ENCODE measurements around the gene TCAIM. TPM values are rescaled to one million over a fixed set of nuclear protein-coding genes. Genes with fewer than 3 reads are reported as not detected.
A peak's percentile ranks its signal among the peaks of the same experiment; 100 is the strongest.

TCAIM gene
- polyA plus RNA-seq, 1 donor (not counting 4 experiments of a cell fraction or from before 2014, with no cell fraction given), result 28.0 TPM

DNA sequence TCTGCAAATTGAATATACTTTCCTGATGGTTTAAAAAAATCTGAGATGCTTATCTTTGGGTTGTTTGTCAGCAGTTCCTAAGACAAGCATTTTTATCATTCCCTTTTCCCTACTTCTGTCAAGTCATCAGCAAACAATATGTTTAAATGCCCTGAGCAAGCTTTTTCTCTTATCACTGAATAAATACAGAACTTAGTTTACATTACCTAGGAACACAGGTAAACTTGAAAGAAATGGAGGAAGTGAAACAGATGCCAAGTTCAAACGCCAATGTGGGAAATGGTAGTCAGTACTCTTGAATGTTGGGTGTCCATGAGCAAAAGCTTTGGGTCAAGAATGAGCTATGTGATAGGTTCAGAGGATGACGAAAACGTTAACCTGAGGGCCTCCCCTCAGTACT is 17.2 kb upstream of the TCAIM start:
- no peak overlapping the region for H3K4me2 ChIP-seq (ENCODE audit: control insufficient read depth, extremely low read depth, insufficient read depth, low read depth, low read length)
- no peak overlapping the region for H2AFZ ChIP-seq (ENCODE audit: control insufficient read depth, low read length)
- DNase-seq (ENCODE audit: low read depth, low spot score) (no peak), FAIRE-seq (peak; percentile 9)
- H3K9me3 ChIP-seq (ENCODE audit: control insufficient read depth, low read depth, low read length), result no peaks in the 10 kb centered on the region
- no peak overlapping the region for H3K9ac ChIP-seq (ENCODE audit: control insufficient read depth, extremely low read depth, insufficient read depth, low read length)
- no peaks in the 10 kb centered on the region for H3K9me1 ChIP-seq (ENCODE audit: control insufficient read depth, extremely low read depth, insufficient read depth, low read length)
- no peaks in the 10 kb centered on the region for H4K20me1 ChIP-seq (ENCODE audit: control insufficient read depth, extremely low read depth, insufficient read depth, low read length)
- no peaks in the 10 kb centered on the region for H3K27me3 ChIP-seq (ENCODE audit: control insufficient read depth, extremely low read depth, insufficient read depth, low read length)
- no peak overlapping the region for H3K27ac ChIP-seq (ENCODE audit: control insufficient read depth, insufficient read depth, low read length)
- dilution Hi-C loops (cut with MboI; ENCODE audit: extremely low pct_ligation_motif_present, low sequenced_read_pairs), result no loop called here
- no peak for TF ChIP-seq EZH2 (IDR thresholded peaks at IDR 0.05; ENCODE audit: low read length)
- TF ChIP-seq, protein P1, sequence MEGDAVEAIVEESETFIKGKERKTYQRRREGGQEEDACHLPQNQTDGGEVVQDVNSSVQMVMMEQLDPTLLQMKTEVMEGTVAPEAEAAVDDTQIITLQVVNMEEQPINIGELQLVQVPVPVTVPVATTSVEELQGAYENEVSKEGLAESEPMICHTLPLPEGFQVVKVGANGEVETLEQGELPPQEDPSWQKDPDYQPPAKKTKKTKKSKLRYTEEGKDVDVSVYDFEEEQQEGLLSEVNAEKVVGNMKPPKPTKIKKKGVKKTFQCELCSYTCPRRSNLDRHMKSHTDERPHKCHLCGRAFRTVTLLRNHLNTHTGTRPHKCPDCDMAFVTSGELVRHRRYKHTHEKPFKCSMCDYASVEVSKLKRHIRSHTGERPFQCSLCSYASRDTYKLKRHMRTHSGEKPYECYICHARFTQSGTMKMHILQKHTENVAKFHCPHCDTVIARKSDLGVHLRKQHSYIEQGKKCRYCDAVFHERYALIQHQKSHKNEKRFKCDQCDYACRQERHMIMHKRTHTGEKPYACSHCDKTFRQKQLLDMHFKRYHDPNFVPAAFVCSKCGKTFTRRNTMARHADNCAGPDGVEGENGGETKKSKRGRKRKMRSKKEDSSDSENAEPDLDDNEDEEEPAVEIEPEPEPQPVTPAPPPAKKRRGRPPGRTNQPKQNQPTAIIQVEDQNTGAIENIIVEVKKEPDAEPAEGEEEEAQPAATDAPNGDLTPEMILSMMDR (optimal IDR thresholded peaks at IDR 0.05 in 1 of 3, IDR thresholded peaks at IDR 0.05 in 1 of 3, conservative IDR thresholded peaks at IDR 0.05 in 1 of 3; ENCODE audit: extremely low read depth in 1 of 3, insufficient read depth in 2 of 3, low read length in 3 of 3), result no peak
- H3K36me3 ChIP-seq (ENCODE audit: control insufficient read depth in 2 of 2, extremely low read depth in 1 of 2, insufficient read depth in 2 of 2, low read length in 2 of 2), result no peaks in the 10 kb centered on the region
- no peak overlapping the region for H3K4me3 ChIP-seq (ENCODE audit: control insufficient read depth in 2 of 3, extremely low read depth in 1 of 3, insufficient read depth in 2 of 3, low read depth in 1 of 3, low read length in 3 of 3)
- no peaks in the 10 kb centered on the region for H3K79me2 ChIP-seq (ENCODE audit: control insufficient read depth, insufficient read depth, low read length)
- peaks cover 3% of the 10 kb centered on the region for H3K4me1 ChIP-seq (ENCODE audit: control insufficient read depth, extremely low read depth, insufficient read depth, low read length)

DNA sequence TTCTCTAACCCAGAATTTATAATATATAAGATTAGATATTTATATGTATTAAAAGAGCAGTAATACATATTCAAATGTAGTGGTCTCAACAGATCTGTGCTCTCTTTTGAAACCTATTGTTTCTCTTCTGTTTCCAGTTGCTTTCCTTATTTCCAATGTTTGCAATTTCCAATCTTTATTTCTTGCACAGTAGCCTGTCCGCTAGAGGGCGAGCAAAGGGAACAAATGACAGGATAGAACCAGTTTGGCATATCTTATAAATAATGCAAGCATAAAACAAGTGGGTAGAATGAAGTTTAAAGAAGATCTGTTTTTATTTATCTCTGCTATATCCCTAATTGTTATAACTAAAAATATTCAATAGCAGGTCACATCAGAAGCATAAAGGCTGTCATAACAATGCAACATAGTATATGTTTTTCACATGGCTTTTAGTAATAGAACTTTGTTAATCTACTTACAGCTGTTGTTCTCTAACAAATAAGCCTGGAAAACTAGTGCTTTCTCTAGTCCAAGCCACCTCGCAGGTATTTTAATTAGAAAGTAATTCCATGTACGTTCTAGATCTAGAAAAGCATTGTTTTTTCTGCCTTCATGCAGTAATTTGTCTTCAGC is 15.1 kb upstream of the TCAIM start:
- H3K9ac ChIP-seq (ENCODE audit: control insufficient read depth, extremely low read depth, insufficient read depth, low read length), result no peak overlapping the region
- H2AFZ ChIP-seq (ENCODE audit: control insufficient read depth, low read length), result no peak overlapping the region
- H3K36me3 ChIP-seq (ENCODE audit: control insufficient read depth in 2 of 2, extremely low read depth in 1 of 2, insufficient read depth in 2 of 2, low read length in 2 of 2), result no peaks in the 10 kb centered on the region
- peaks cover 3% of the 10 kb centered on the region for H3K4me1 ChIP-seq (ENCODE audit: control insufficient read depth, extremely low read depth, insufficient read depth, low read length)
- H3K27ac ChIP-seq (ENCODE audit: control insufficient read depth, insufficient read depth, low read length), result no peak overlapping the region
- dilution Hi-C loops (cut with MboI; ENCODE audit: extremely low pct_ligation_motif_present, low sequenced_read_pairs), result no loop called here
- TF ChIP-seq EZH2 (IDR thresholded peaks at IDR 0.05; ENCODE audit: low read length), result no peak
- TF ChIP-seq, protein P1 (optimal IDR thresholded peaks at IDR 0.05 in 1 of 3, IDR thresholded peaks at IDR 0.05 in 1 of 3, conservative IDR thresholded peaks at IDR 0.05 in 1 of 3; ENCODE audit: extremely low read depth in 1 of 3, insufficient read depth in 2 of 3, low read length in 3 of 3), result peak; percentile 46 to 71 (median 66)
- no peaks in the 10 kb centered on the region for H3K9me3 ChIP-seq (ENCODE audit: control insufficient read depth, low read depth, low read length)
- FAIRE-seq (no peak), DNase-seq (ENCODE audit: low read depth, low spot score) (no peak)
- no peaks in the 10 kb centered on the region for H3K27me3 ChIP-seq (ENCODE audit: control insufficient read depth, extremely low read depth, insufficient read depth, low read length)
- H3K4me3 ChIP-seq (ENCODE audit: control insufficient read depth in 2 of 3, extremely low read depth in 1 of 3, insufficient read depth in 2 of 3, low read depth in 1 of 3, low read length in 3 of 3), result no peak overlapping the region
- H4K20me1 ChIP-seq (ENCODE audit: control insufficient read depth, extremely low read depth, insufficient read depth, low read length), result no peaks in the 10 kb centered on the region
- H3K4me2 ChIP-seq (ENCODE audit: control insufficient read depth, extremely low read depth, insufficient read depth, low read depth, low read length), result no peak overlapping the region
- H3K79me2 ChIP-seq (ENCODE audit: control insufficient read depth, insufficient read depth, low read length), result no peaks in the 10 kb centered on the region
- H3K9me1 ChIP-seq (ENCODE audit: control insufficient read depth, extremely low read depth, insufficient read depth, low read length), result no peaks in the 10 kb centered on the region
